Measurements from ENCODE around the gene EFL1. TPM values are rescaled to one million over a fixed set of nuclear protein-coding genes. Genes with fewer than 3 reads are reported as not detected.
A peak's percentile ranks its signal among the peaks of the same experiment; 100 is the strongest.
"Not testable (repeated sequence)": the region's sequence is repeated elsewhere in the genome, so short reads cannot be mapped to it uniquely, and the experiment has no call there.

Gene EFL1
- total RNA-seq, 4 donors from 2014 or later = 15.8 to 19.5 (median 16.4) TPM

DNA sequence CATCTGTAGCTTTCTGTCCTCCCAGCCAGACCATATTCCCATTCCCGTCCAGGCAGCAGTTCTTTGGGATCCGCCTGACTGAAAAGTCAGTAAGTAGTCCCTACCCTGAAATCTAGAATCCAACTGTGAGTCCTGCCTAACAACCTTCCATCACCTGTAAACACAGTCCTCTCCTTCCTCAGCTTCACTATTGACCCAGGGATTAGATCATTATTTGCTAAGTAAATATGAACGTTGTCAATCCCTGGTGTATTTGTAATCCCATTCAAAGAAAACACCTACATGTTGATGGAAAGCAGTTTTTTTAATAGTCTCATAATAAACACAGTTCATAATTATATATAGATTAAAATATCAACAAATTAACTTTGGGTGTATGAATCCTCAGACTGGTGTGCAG is 816 bp upstream of the EFL1 start:
- no peaks in the 10 kb centered on the region for H3K27me3 ChIP-seq
- peak overlapping the region in 3 of 4 donors; percentile 84 to 97 (median 96) for H3K4me3 ChIP-seq
- no peak for TF ChIP-seq CTCF (IDR thresholded peaks at IDR 0.05)
- no peak for TF ChIP-seq POLR2A (IDR thresholded peaks at IDR 0.05)
- DNase-seq = no peak
- intact Hi-C loops (cut with DNase I) = no loop called here
- peaks cover 0 to 17% (median 0%) of the 10 kb centered on the region in 3 donors for H3K36me3 ChIP-seq
- peaks cover 12 to 56% (median 14%) of the 10 kb centered on the region in 3 donors for H3K4me1 ChIP-seq
- H3K27ac ChIP-seq = peak overlapping the region in 3 of 4 donors; percentile 83 to 91 (median 89)
- 10 to 27% methylated on average over 3 of the region's 3 CpGs for WGBS, 2 donors
- no peaks in the 10 kb centered on the region for H3K9me3 ChIP-seq

- H3K9me3 ChIP-seq; DNase-seq; H3K27me3 ChIP-seq; intact Hi-C loops (cut with DNase I): not testable (repeated sequence)
- 0 to 2% methylated on average over 12 to 18 of the region's 19 CpGs for WGBS, 2 donors
- Histone ChIP-seq H3K36me3 (peaks cover 0 to 32% (median 0%) of the 10 kb centered on the region in 3 donors), H3K27ac (peak overlapping the region; percentile 78 to 91 (median 86)), H3K4me3 (peak overlapping the region; percentile 74 to 97 (median 90)), H3K4me1 (peaks cover 12 to 41% (median 14%) of the 10 kb centered on the region in 3 donors)
Measured at GRCh38 chr15:82261566-82262421, 740 bp downstream of the EFL1 start.

DNA sequence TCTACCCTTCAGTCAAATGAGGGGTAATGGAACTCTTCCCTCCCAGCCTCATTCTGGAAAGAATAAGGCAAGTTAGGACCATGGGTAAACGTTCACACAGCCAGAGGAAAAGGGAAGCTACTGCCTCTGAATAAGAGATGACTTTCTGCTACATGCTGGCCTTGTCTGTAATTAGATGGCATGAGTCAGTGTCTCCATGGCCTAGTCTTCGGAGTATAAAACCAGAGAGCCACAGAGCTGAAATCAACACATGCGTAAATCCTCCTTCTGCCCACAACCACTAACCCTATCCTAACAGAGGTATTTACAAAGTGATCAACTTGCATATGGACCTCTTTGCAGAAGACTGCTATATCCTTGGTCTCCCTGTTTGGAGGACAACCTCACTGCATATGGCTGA is 14.3 kb downstream of the EFL1 start:
- H3K4me3 ChIP-seq; H3K9me3 ChIP-seq; H3K4me1 ChIP-seq; DNase-seq; intact Hi-C loops (cut with DNase I); H3K27me3 ChIP-seq; H3K27ac ChIP-seq: not testable (repeated sequence)
- 50 to 96% methylated on average over 1 to 2 of the region's 3 CpGs for WGBS, 2 donors
- peaks cover 0 to 80% (median 0%) of the 10 kb centered on the region in 3 donors for H3K36me3 ChIP-seq

GRCh38 chr15:82245956-82246355 is 16.6 kb downstream of the EFL1 start:
- not testable (repeated sequence) for DNase-seq
- WGBS, 2 donors = 91 to 94% methylated on average over 5 of the region's 5 CpGs

GRCh38 chr15:82243644-82244043 is 18.9 kb downstream of the EFL1 start:
- intact Hi-C loops (cut with DNase I); H3K27me3 ChIP-seq; H3K4me1 ChIP-seq; H3K4me3 ChIP-seq; H3K9me3 ChIP-seq; H3K27ac ChIP-seq; DNase-seq: not testable (repeated sequence)
- 50 to 88% methylated on average over 1 to 2 of the region's 5 CpGs for WGBS, 2 donors
- peaks cover 0 to 69% (median 0%) of the 10 kb centered on the region in 3 donors for H3K36me3 ChIP-seq

More at GRCh38 chr15:82245956-82246355, 16.6 kb downstream of the EFL1 start:
- H3K4me1 ChIP-seq; H3K27ac ChIP-seq; H3K27me3 ChIP-seq; intact Hi-C loops (cut with DNase I); H3K9me3 ChIP-seq; H3K4me3 ChIP-seq: not testable (repeated sequence)
- H3K36me3 ChIP-seq = peaks cover 0 to 61% (median 0%) of the 10 kb centered on the region in 3 donors

- intact Hi-C loops (cut with DNase I); H3K27me3 ChIP-seq; H3K4me3 ChIP-seq; H3K4me1 ChIP-seq; DNase-seq; H3K9me3 ChIP-seq; H3K27ac ChIP-seq: not testable (repeated sequence)
- 15 to 36% methylated on average over 1 of the region's 1 CpG for WGBS, 2 donors
- H3K36me3 ChIP-seq = peaks cover 0 to 71% (median 0%) of the 10 kb centered on the region in 3 donors
Measured at GRCh38 chr15:82241836-82242499, 20.6 kb downstream of the EFL1 start.

DNA sequence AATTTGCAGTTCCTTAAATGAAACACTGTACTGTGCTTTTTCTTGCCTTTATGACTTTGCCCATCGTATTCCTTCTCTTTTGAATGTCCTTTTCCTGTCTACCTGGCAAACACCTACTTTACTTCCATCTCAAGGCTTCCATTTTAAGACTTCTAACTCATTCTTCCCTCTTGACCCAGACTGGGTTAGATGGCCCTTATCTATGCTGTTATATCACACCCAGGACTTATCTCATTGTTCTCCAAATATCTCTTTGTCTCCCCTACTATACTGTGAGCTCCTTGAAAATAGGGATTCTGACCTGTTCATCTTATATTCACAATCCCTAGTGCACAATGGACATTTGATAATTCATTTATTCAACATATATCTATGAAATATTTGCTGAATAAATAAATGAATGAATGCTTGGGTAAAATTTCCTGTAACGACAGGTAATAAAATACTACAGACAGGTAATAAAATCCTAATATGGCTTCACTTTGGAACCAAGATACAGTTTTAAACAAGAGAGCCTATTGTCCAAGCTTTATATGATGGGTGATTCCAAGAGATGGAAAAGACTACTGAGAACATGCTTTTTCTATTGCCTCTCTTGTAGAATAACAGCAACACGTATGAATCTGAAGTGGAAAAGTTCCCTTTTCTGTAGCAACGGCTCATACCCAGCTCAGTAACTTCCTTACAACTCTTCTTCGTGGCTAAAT is 22.7 kb downstream of the EFL1 start:
- H3K9me3 ChIP-seq = no peaks in the 10 kb centered on the region
- peaks cover 0 to 54% (median 0%) of the 10 kb centered on the region in 3 donors for H3K36me3 ChIP-seq
- no peak overlapping the region for H3K4me3 ChIP-seq
- DNase-seq = no peak
- no peaks in the 10 kb centered on the region for H3K27me3 ChIP-seq
- no peak overlapping the region for H3K27ac ChIP-seq
- TF ChIP-seq CTCF (IDR thresholded peaks at IDR 0.05) (no peak), POLR2A (IDR thresholded peaks at IDR 0.05) (no peak)
- intact Hi-C loops (cut with DNase I) = no loop called here
- 92 to 98% methylated on average over 5 of the region's 5 CpGs for WGBS, 2 donors
- H3K4me1 ChIP-seq = no peaks in the 10 kb centered on the region

DNA sequence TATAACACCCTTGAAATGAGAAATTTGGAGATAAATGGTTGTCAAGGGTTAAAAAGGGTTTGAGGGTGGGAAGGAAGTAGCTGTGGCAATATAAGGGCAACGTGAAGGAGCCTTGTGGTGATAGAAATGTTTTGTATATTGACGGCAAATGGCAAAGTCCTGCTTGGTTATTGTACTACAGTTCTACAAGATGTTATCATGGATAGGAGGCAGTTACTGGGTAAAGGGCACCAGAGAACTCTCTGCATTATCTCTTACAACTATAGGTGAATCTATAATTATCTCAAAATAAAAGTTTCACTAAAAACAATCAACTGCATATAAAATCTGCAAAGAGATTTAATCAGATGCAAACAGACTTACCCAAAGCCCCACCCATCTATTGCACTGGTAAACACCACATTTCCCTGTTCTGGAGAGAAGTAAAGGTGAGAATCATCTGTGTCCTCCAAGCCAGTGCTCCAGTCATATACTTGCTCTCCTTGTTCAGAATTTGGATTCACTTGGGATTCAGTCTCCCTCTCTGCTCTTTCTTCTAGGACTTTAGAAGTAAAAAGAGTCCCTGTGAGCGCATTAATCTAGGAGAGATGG is 24.5 kb downstream of the EFL1 start:
- H3K36me3 ChIP-seq = peaks cover 0 to 44% (median 0%) of the 10 kb centered on the region in 3 donors
- DNase-seq; intact Hi-C loops (cut with DNase I); H3K27me3 ChIP-seq; H3K9me3 ChIP-seq; H3K4me3 ChIP-seq; H3K27ac ChIP-seq; H3K4me1 ChIP-seq: not testable (repeated sequence)
- WGBS, 2 donors = 69 to 71% methylated on average over 2 of the region's 3 CpGs
